Measurements from ENCODE around the gene MLLT10. TPM values are rescaled to one million over a fixed set of nuclear protein-coding genes. Genes with fewer than 3 reads are reported as not detected.

MLLT10 gene
- total and polyA plus RNA-seq, 9 donors, result 20.7 to 30.6 (median 25.5) TPM

DNA sequence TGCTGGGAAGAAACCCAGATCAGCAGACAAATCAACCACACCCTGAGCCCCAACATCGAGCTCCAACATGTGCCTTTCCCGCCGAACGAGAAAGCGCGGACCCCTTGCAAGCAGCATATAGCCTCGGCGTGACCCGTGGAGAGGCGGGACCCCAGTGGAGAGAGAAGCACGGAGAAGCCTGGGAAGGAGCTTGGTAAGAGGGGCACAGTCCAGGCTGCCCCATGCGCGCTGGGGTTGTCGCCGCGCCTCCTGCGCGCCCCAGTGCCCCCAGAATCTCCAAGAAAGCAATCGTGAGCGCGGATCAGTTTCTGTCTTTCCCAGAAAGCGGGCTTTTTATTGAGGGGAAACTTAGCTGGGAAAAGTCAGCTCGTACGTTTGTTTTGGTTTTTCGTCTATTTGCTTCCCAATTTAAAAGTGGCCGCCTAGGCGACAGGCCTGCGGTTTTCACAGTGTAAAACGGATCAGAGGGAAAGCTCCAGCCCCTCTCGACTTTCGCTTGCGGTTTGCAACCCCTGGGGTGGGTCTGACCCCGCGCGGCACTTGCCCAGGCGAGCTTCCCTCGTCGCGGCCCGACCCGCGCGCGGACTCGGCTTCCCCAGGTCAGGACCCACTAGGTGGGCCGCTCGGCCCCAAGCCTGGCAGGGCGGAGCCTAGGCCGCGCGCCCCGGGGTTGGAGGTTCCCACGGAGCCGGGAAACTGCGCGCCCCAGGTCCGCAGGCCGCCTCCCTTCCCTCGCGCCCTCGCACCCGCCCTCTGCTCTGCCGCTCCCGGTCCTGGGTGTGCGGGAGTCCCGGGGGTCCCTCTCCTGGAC is 39.6 kb upstream of the MLLT10 start:
- Histone ChIP-seq H3K36me3 (ENCODE audit: control insufficient read depth, insufficient read depth, low read length) (no peaks in the 10 kb centered on the region), H3K9me3 (replicated peaks; ENCODE audit: control insufficient read depth, low read depth, low read length) (no peaks in the 10 kb centered on the region), H3K27me3 (ENCODE audit: control insufficient read depth, insufficient read depth, low read length) (peaks cover 2% of the 10 kb centered on the region), H3K4me3 (ENCODE audit: low read length) (peak overlapping the region; percentile 89), H3K4me1 (ENCODE audit: control insufficient read depth, insufficient read depth, low read length) (peaks cover 6% of the 10 kb centered on the region), H3K27ac (ENCODE audit: low read length) (peak overlapping the region; percentile 89)
- DNase-seq, result peak; percentile 75
- WGBS (ENCODE audit: insufficient coverage), result 13% methylated on average over 54 of the region's 66 CpGs

DNA sequence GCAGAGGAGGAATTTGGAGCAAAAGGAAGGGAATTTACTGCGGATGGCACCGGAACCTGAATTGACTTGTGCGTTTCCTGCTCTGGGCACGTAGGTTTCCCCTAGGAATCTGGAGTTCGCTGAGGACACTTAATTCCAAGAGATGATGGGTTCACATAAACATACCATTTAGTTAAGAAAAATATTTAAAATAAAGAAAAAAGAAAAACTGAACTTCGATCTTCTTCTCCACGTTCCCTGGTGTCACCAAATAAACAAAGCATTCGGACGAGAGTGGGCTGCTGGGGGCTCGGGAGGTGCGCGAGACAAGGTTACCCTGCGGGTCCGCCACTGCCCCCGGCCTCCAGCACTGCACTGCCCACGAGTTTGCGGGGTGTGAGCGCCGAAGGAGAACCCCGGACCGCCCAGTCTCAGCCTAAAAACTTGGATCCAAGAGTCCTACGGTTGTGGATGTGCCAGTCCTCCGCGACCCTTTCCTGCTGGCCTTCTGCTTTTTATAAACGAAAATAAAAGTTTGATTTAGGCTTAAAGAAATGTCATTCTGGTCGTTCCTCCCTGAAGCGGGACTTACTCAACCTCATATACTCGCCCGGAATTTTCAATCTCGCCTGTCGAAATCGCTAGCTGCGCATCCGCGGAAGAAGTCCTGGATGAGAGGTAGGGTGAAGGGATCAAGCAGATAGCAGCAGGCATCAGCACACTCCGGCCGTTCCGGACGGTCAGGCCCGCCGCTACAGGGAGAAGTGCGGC is 38.9 kb upstream of the MLLT10 start:
- Histone ChIP-seq H3K4me3 (ENCODE audit: low read length) (peak overlapping the region; percentile 89), H3K27ac (ENCODE audit: low read length) (peak overlapping the region; percentile 89), H3K4me1 (ENCODE audit: control insufficient read depth, insufficient read depth, low read length) (peaks cover 13% of the 10 kb centered on the region), H3K36me3 (ENCODE audit: control insufficient read depth, insufficient read depth, low read length) (no peaks in the 10 kb centered on the region), H3K27me3 (ENCODE audit: control insufficient read depth, insufficient read depth, low read length) (peaks cover 9% of the 10 kb centered on the region), H3K9me3 (replicated peaks; ENCODE audit: control insufficient read depth, low read depth, low read length) (no peaks in the 10 kb centered on the region)
- 0% methylated on average over 23 of the region's 42 CpGs for WGBS (ENCODE audit: insufficient coverage)
- DNase-seq, result no peak

DNA sequence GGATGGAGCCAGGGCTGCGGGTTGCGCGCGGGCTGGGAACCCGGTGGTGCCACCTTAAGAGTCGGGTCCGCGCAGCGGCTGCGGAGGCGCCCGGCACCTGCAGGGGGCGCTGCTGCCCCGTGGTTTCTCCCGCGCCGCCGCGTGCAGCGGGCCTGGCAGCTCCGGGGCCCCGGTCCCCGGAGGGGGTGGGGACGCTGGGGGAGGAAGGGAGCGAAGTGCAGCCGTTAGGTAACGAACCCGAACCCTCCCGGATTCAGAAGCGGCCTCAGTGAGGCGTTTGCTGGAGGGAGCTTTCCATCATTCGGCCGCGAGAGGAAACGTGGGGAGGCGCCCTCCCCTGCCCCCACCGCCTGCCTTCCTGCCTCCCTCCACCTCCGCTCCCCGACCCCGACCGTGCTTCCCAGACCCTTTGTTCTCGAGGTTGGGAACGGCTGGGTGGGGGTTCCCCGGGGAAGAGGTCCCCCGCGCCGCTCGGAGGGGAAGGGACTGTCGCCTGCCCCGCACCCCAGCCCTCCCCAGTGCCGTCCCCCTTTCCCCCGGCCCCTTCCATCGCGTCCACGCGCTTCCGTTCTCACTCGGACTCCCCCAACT is 38.2 kb upstream of the MLLT10 start:
- WGBS (ENCODE audit: insufficient coverage), result 0% methylated on average over 26 of the region's 58 CpGs

GRCh38 chr10:21496343-21497176 is 37.5 kb upstream of the MLLT10 start:
- peak; percentile 79 for DNase-seq
- Histone ChIP-seq H3K27ac (ENCODE audit: low read length) (peak overlapping the region; percentile 92), H3K27me3 (ENCODE audit: control insufficient read depth, insufficient read depth, low read length) (peaks cover 13% of the 10 kb centered on the region), H3K4me1 (ENCODE audit: control insufficient read depth, insufficient read depth, low read length) (peaks cover 26% of the 10 kb centered on the region), H3K9me3 (replicated peaks; ENCODE audit: control insufficient read depth, low read depth, low read length) (no peaks in the 10 kb centered on the region), H3K36me3 (ENCODE audit: control insufficient read depth, insufficient read depth, low read length) (no peaks in the 10 kb centered on the region), H3K4me3 (ENCODE audit: low read length) (peak overlapping the region; percentile 89)
- WGBS (ENCODE audit: insufficient coverage), result under 1% methylated on average over 64 of the region's 72 CpGs

More for the DNA sequence above, 38.2 kb upstream of the MLLT10 start:
- H3K27me3 ChIP-seq (ENCODE audit: control insufficient read depth, insufficient read depth, low read length), result peaks cover 13% of the 10 kb centered on the region
- peak; percentile 94 for DNase-seq
- no peaks in the 10 kb centered on the region for H3K36me3 ChIP-seq (ENCODE audit: control insufficient read depth, insufficient read depth, low read length)
- no peaks in the 10 kb centered on the region for H3K9me3 ChIP-seq (replicated peaks; ENCODE audit: control insufficient read depth, low read depth, low read length)
- H3K4me1 ChIP-seq (ENCODE audit: control insufficient read depth, insufficient read depth, low read length), result peaks cover 20% of the 10 kb centered on the region
- H3K27ac ChIP-seq (ENCODE audit: low read length), result peak overlapping the region; percentile 92
- H3K4me3 ChIP-seq (ENCODE audit: low read length), result peak overlapping the region; percentile 89

GRCh38 chr10:21497177-21497807 is 36.7 kb upstream of the MLLT10 start:
- H3K4me3 ChIP-seq (ENCODE audit: low read length), result peak overlapping the region; percentile 89
- DNase-seq, result peak; percentile 93
- H3K27ac ChIP-seq (ENCODE audit: low read length), result peak overlapping the region; percentile 92
- H3K27me3 ChIP-seq (ENCODE audit: control insufficient read depth, insufficient read depth, low read length), result peaks cover 13% of the 10 kb centered on the region
- H3K36me3 ChIP-seq (ENCODE audit: control insufficient read depth, insufficient read depth, low read length), result no peaks in the 10 kb centered on the region
- no peaks in the 10 kb centered on the region for H3K9me3 ChIP-seq (replicated peaks; ENCODE audit: control insufficient read depth, low read depth, low read length)
- H3K4me1 ChIP-seq (ENCODE audit: control insufficient read depth, insufficient read depth, low read length), result peaks cover 26% of the 10 kb centered on the region
- under 1% methylated on average over 26 of the region's 37 CpGs for WGBS (ENCODE audit: insufficient coverage)

- Histone ChIP-seq H3K36me3 (ENCODE audit: control insufficient read depth, insufficient read depth, low read length) (no peaks in the 10 kb centered on the region), H3K9me3 (replicated peaks; ENCODE audit: control insufficient read depth, low read depth, low read length) (no peaks in the 10 kb centered on the region), H3K4me3 (ENCODE audit: low read length) (no peak overlapping the region), H3K27me3 (ENCODE audit: control insufficient read depth, insufficient read depth, low read length) (peaks cover 13% of the 10 kb centered on the region), H3K27ac (ENCODE audit: low read length) (no peak overlapping the region), H3K4me1 (ENCODE audit: control insufficient read depth, insufficient read depth, low read length) (peaks cover 26% of the 10 kb centered on the region)
- WGBS (ENCODE audit: insufficient coverage), result no CpG with 5 or more reads among the region's 2 CpGs
- DNase-seq, result no peak
Measured at GRCh38 chr10:21498377-21498776, 35.7 kb upstream of the MLLT10 start.

- no peak overlapping the region for H3K4me3 ChIP-seq (ENCODE audit: low read length)
Measured at GRCh38 chr10:21498986-21499385, 35.0 kb upstream of the MLLT10 start.

GRCh38 chr10:21499701-21500577 is 34.1 kb upstream of the MLLT10 start:
- WGBS (ENCODE audit: insufficient coverage), result 37% methylated on average over 69 of the region's 72 CpGs
- Histone ChIP-seq H3K36me3 (ENCODE audit: control insufficient read depth, insufficient read depth, low read length) (no peaks in the 10 kb centered on the region), H3K4me1 (ENCODE audit: control insufficient read depth, insufficient read depth, low read length) (peaks cover 22% of the 10 kb centered on the region), H3K4me3 (ENCODE audit: low read length) (peak overlapping the region; percentile 42), H3K27me3 (ENCODE audit: control insufficient read depth, insufficient read depth, low read length) (peaks cover 13% of the 10 kb centered on the region), H3K27ac (ENCODE audit: low read length) (peak overlapping the region; percentile 69), H3K9me3 (replicated peaks; ENCODE audit: control insufficient read depth, low read depth, low read length) (no peaks in the 10 kb centered on the region)
- peak; percentile 68 for DNase-seq

More at GRCh38 chr10:21498986-21499385, 35.0 kb upstream of the MLLT10 start:
- no peak for DNase-seq
- 93% methylated on average over 4 of the region's 8 CpGs for WGBS (ENCODE audit: insufficient coverage)
- no peak overlapping the region for H3K27ac ChIP-seq (ENCODE audit: low read length)
- H3K36me3 ChIP-seq (ENCODE audit: control insufficient read depth, insufficient read depth, low read length), result no peaks in the 10 kb centered on the region
- peaks cover 13% of the 10 kb centered on the region for H3K27me3 ChIP-seq (ENCODE audit: control insufficient read depth, insufficient read depth, low read length)
- H3K9me3 ChIP-seq (replicated peaks; ENCODE audit: control insufficient read depth, low read depth, low read length), result no peaks in the 10 kb centered on the region
- peaks cover 26% of the 10 kb centered on the region for H3K4me1 ChIP-seq (ENCODE audit: control insufficient read depth, insufficient read depth, low read length)

GRCh38 chr10:21500578-21500910 is 33.5 kb upstream of the MLLT10 start:
- H3K36me3 ChIP-seq (ENCODE audit: control insufficient read depth, insufficient read depth, low read length), result no peaks in the 10 kb centered on the region
- WGBS (ENCODE audit: insufficient coverage), result 7% methylated on average over 6 of the region's 14 CpGs
- no peak for DNase-seq
- H3K4me3 ChIP-seq (ENCODE audit: low read length), result peak overlapping the region; percentile 42
- peak overlapping the region; percentile 69 for H3K27ac ChIP-seq (ENCODE audit: low read length)
- H3K4me1 ChIP-seq (ENCODE audit: control insufficient read depth, insufficient read depth, low read length), result peaks cover 20% of the 10 kb centered on the region
- no peaks in the 10 kb centered on the region for H3K9me3 ChIP-seq (replicated peaks; ENCODE audit: control insufficient read depth, low read depth, low read length)
- peaks cover 13% of the 10 kb centered on the region for H3K27me3 ChIP-seq (ENCODE audit: control insufficient read depth, insufficient read depth, low read length)
